GM19240 (cell line): ENCODE measurements around the gene OSBPL9.
A peak's percentile ranks its signal among the peaks of the same experiment; 100 is the strongest.

Source experiments
- DNase-seq: peaks from one replicate; pipeline ENCODE4 v3.0.0; 2011; ENCODE audit warnings: low spot score; ENCODE audit not compliant: insufficient read length

The OSBPL9 gene, protein sequence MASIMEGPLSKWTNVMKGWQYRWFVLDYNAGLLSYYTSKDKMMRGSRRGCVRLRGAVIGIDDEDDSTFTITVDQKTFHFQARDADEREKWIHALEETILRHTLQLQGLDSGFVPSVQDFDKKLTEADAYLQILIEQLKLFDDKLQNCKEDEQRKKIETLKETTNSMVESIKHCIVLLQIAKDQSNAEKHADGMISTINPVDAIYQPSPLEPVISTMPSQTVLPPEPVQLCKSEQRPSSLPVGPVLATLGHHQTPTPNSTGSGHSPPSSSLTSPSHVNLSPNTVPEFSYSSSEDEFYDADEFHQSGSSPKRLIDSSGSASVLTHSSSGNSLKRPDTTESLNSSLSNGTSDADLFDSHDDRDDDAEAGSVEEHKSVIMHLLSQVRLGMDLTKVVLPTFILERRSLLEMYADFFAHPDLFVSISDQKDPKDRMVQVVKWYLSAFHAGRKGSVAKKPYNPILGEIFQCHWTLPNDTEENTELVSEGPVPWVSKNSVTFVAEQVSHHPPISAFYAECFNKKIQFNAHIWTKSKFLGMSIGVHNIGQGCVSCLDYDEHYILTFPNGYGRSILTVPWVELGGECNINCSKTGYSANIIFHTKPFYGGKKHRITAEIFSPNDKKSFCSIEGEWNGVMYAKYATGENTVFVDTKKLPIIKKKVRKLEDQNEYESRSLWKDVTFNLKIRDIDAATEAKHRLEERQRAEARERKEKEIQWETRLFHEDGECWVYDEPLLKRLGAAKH

DNA sequence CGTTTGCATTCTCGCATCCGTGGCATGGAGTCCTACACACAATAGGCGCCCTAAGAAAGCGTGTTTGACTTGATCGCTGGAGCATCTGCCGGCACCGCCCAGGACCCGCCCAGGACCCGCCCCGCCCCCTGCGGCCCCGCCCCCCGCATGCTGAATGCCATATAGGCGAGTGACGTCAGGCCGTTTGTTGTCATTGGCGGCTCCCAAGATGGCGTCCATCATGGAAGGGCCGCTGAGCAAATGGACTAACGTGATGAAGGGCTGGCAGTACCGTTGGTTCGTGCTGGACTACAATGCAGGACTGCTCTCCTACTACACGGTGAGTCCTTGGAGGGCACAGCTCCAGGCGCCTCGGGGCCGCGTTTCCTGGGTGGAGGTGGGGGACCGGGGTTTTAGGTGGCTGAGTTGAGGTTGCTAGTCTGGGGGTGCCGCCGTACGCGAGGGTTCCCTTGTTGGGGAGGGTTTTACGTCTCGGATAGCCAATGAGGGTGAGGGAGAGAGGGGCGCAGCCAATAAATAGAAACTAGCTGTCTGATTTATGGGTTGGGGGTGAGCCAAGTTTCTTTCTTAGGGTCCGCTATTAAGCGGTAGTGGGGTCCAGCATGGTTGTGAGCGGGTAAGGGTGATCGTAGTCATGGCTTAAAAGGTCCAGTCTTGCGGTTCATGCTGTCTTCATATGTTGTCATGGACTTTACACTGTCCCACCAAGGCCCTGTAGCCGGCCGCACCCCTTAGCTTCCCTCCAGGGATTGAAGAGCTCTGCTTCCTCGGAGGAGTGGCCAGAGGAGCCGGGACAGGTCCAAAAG is at the start of gene OSBPL9:
Gene OSBPL9 (plus strand): TSS at position 190 of the 806 bp plus-strand sequence. CDS start 19 bp downstream, at position 209.
- DNase-seq = peak; percentile 72

DNA sequence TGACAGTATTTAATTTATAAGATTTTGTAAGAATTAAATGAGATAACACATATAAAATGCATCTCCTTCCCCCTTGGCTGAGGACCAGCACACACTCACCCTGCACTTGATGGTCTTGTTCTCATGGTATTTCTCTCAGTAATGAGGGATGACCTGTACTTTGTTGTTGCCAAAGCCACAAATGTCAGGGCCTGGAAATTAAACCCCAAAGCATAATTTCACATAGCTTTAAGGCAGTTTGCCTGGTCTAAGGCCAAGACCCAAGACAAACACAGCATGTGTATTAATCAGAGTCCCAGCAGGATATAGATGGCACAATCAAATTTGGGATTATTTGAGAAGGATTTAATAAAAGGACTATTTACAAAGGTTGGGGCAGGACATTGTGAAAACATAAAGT is 49.2 kb upstream of the OSBPL9 start:
- DNase-seq = no peak

DNA sequence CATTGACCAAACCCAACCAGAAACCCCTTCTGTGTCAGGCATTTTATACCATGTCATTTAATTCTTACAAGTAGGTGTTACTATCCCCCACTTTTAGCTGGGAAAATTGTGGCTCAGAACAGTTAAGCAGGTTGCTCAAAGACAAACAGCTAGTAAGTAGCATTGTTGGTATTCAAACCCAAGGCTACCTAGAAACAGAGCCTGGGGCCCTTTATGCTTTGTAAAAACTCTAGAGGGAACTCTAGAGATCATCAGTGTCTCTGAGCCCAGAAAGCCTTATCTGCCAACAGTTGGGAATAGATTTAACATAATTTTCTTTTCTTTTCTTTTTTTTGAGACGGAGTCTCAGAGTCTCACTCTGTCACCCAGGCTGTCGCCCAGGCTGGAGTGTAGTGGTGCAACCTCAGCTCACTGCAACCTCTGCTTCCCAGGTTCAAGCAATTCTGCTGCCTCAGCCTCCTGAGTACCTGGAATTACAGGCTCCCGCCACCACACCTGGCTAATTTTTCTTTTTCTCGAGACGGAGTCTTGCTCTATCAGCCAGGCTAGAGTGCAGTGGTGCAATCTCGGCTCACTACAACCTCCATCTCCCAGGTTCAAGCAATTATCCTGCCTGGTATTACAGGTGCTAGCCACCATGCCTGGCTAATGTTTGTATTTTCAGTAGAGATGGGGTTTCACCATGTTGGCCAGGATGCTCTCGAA is 48.5 kb upstream of the OSBPL9 start:
- no peak for DNase-seq

DNA sequence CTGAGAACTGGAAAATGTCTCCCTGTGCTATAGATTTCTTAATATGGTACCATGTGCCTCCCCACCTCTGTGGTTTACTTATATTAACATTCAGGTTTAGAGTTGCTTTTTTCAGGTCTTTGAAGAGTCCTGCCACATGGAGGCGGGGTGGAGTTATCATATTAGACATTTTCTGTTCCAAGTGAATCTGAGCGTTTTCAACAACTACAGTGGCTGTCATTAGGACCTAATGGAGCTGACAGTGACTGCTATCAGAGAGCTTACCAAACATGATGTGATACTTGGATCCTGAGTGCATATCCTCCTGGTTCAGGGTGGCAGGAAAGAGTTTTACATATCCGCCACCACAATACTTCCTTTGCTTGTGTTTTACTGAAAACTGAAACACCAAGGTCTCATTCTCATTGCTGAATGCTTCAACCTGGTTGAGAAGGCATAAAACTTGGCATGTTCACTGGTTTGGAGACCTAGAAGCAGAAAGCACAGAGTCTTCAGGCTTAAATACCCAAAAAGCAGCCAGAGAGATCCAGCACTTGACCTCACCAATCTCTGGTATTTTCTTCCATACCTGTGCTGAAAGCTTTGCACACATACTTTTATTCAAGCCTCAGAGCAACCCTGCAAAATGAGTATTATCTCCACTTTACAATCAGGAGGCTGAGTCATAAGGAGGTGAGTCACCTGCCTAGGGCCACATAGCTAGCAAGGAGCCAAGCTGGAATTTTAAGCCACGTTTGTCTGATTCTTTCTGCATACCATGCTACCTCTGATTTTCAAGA is 47.4 kb upstream of the OSBPL9 start:
- DNase-seq = peak; percentile 31

DNA sequence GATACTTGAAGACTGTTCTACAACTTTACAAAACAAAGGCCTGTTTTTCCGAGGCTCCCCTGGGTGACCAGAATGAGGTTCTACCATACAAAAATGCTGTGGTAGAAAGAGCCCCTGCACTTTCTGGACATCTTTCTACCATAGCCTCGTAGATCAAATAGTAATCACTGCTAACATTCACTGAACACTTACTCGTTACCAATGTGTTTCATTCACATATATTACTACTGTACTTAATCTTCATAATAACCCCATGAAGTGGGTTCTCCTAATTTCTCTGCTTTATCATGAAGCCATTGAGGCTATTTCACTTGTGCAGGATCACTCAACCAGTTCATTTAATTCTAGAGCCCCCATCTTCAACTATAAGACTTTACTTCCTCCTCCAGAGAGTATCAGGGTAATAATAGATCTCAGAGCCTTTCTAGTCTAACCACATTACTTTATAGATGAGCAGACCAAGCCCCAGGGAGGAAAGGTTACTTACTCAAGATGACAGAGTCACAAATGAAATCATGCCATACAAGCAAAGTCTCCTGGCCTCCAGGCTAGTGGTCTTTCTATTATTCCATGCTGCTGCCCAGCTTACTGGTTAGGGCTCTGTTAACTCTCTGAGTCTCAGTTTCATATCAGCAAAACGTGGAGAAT is 46.7 kb upstream of the OSBPL9 start:
- DNase-seq = no peak

DNA sequence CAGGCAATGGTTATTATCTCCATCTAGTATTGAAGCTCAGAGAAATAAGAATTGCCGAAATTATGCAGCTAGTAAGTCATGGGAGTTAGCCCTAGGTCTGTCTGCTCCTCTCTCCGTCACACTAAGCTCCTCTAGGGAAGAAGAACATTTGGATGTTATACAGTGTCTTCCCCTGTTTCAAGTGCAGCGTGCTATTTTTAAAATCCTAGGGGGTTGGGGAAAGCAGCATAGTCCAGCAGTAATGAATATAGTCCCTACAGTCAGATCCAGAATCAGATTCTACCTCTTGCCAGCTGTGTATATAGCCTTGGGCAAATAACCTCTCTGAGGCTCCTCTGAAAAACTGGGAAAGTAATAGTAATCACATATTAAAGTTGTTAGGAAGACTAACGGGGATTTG is 44.5 kb upstream of the OSBPL9 start:
- no peak for DNase-seq

DNA sequence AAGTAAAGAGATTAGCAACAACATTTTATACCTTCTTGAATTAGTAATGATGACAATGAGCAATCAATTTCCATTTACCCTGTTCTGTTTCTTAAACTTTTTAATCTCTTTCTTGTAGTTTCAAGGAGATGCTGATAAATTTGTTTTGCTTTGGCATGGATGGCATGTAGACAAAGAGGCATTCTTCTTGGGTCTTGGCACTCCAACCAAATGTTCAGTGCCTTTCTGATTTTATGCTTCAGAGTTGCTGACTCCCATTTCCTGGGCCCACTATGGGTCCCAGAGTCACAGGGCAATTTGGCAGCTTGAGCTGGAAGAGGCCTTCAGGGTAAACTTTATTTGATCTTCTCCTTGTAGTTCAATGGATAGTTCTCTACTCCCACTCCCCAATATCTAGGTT is 42.1 kb upstream of the OSBPL9 start:
- DNase-seq = no peak

DNA sequence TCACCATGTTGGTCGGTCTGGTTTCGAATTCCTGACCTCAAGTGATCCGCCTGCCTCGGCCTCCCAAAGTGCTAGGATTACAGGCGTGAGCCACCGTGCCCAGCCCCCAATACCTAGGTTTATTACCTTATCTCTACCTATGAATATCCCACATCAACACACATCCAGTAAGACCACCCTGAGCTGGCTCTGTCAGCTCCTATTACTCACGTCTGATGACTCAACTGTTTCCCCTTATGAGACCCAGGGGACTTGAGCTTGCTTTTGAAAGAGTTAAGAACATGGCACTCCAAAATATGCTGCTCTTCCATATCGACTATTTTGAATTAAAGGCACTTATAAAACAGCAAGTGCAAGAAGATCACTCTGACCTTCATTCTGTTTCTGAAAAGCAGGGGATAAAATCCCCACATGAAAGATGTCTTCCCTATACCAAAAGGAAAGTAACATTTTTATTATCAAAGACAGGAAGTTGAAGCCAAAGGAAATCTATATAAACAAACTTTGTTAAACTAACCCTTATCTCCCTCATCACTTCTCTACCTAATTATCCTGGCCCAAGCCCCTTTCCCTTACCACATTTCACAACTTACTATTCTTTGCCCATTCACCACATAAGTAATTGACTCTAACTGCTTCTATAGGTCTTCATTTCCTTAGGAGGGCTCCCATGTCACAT is 41.3 kb upstream of the OSBPL9 start:
- DNase-seq = no peak

DNA sequence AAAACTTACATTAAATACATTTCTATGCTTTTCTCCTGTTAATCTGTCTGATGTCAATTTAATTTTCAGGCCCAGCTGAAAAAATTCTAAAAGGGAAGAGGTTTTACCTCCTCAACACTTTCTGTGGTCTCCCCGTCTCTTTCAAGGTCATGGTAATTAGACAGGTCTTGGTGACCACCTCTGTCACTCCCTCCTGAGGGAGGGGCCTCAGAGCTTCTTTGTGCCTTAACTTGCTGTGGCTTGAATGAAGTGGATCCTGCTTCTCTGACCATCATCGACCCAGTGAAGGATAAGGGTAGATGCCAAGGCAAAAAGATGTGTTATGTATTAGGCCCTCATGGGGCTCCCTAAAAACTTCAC is 40.8 kb upstream of the OSBPL9 start:
- DNase-seq = no peak

DNA sequence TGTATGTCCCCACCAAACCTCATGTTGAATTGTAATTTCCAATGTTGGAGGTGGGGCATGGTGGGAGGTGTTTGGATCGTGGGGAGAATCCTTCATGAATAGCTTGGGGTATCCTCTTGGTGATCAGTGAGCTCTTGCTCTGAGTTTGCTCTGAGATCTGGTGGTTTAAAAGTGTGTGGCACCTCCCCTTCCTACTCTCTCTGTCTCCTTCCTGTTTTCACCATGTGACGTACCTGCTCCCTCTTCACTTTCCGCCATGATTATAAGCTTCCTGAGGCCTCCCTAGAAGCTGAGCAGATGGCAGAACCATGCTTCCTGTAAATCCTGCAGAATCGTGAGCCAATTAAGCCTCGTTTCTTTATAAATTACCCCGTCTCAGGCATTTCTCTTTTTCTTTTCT is 40.0 kb upstream of the OSBPL9 start:
- no peak for DNase-seq

DNA sequence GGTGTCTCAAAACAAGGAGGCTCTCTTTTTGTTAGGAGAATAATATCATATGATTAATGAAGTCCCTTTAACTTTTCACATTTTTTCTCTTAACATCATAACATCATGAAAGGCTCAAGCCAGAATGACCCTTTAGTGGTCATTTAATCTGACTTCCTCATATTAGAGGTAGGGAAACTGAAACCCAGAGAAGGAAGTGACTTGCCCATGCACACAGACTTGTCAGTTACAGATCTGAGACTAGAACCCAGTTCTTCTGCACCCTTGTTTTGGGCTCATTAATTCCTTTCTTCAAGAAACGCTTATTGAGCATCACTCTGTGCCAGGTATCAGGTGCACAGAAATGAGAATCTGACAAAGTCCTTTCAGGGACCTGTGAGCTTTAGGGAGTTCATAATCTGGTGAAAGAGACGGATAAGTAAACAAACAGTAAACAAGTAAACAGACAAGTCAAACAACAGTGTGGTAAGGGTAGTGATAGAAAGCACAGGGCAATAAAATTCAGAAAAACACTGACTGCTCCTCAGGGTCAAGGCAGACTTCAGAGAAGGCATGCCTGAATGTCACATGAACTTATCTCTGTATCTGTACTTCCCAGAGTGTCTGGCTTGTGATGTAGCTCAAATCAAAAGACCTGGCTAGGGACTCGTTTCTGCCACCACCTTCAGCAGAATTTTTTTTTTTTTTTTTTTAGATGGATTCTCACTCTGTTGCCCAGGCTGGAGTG is 38.3 kb upstream of the OSBPL9 start:
- DNase-seq = no peak

DNA sequence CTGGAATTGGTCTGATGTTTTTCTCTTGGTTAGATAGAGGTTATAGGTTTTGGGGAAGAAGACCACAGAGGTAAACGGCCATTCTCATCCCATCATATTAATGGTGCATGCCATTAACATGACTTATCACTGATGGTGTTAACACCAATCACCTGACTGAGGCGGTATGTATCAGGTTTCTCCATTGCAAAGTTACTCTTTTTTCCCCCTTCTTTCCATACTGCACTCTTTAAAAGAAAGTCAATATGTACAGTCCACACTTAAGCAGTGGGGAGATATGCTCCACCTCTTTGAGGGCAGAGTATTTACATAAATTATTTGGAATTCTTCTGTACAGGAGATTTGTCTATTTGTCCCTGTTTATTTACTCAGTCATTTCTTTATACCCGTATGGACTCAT is 35.7 kb upstream of the OSBPL9 start:
- DNase-seq = no peak

DNA sequence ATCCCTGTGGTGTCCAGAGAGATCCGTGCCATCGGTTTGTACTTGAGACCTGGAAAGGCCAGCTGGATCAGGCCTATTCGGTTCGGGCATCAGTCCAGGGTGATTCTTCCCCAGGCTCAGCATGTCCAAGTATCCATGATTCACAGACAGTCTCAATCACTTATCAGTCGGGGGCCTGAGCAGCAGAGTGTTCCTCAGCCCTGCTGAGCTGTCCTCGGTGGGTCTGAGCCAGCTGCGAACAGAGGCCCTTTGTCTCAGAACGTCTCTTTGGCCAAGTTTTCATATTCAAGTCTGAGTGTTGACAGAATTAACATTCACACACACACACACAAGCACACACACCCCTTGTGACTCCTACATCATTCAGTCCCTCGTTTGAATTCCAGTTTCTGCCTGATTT is 33.4 kb upstream of the OSBPL9 start:
- no peak for DNase-seq

DNA sequence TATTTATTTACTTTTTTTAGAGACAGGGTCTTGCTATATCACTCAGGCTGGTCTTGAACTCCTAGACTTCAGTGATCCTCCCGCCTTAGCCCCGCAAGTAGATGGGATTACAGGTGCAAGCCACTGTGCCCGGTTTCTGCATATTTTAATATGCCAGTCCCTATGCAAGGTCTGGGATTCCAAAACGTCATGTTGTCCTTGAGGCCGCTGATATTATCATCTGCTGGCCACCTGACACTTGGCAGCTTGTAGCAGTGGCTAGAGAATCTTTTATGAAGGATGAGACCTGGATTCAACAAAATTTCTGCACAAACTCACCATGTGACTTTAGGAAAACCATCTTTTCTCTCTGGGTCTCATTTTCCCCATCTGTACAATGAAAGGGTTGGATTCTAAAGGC is 32.9 kb upstream of the OSBPL9 start:
- no peak for DNase-seq

DNA sequence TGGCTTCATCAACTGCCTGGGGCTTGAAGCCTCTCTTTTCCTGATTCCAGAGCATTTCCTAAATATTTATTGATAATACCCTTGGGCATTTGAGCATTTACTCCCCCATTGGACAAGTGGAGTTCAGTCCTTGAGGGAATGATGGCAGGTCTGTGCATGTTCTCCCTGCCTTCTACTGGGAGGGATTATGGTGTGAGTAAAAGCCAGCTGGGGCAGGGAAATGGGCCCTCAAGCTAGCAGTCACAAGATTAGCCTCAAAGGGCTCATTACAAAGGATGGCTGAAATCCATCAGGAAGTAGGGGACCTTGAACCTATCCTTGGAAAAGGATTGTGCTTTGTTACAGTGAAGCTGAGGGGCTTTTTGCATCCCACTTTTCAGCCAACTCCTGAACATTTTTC is 24.2 kb upstream of the OSBPL9 start:
- no peak for DNase-seq

DNA sequence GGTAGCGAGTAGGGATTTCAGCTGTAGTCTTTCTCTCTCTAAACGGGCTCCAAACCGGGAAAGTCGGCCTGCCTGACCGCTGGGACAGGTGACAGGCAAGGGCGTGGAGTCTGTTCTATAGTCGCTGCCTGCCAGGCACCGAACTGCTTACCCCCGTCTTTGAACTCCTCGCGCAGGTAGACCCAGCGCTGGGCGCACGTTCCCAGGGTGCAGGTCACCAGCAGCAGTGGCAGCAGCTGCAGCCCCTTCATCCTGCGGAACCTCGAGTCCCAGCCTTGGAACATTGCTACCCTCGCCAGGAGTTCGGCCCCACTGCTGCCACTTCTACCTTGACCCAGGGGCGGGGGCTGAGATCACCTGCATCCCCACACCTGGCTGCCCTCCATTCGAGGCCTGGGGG is 22.2 kb upstream of the OSBPL9 start:
- no peak for DNase-seq

DNA sequence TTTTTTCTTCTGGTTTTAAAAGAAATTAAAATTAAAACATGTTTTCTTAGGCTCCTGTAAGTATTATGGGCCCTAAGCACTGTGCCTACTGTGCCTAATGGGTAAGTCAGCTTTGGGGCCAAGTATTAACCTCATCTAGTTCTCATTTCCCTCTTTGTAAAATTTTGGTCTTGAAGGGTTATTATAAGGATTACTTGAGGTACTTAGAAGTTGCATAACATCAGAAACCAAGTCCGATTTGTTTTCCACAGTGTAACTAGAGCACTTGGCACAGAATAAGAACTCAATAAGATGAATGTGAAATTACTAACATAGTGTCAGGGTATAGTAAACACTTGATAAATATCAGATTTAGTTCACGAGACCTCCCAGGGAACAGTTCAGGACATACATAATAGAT is 16.4 kb upstream of the OSBPL9 start:
- no peak for DNase-seq

DNA sequence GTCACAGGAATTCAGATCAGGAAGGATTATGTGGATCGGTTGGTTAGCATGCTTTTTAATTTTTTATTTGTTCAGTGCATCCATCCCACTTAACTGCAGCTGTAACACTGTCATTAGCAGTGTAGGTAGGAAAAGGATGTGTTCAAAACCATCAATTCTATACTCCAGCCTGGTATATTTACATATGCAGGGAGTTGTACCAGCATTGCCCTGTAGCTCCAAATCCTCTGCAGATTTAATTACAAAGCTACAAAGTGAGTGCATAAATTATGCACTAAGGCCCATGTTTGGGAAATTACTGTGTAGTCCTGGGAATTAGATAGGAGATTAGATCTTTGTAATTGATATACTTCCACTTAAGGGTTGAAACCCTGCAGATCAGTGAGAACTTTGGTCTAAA is 15.9 kb upstream of the OSBPL9 start:
- no peak for DNase-seq
